ENCODE data around the gene IRF4. TPM values are rescaled to one million over a fixed set of nuclear protein-coding genes. Genes with fewer than 3 reads are reported as not detected.

IRF4 gene
- total RNA-seq, 1 donor from 2014 or later = 0.05 TPM

DNA sequence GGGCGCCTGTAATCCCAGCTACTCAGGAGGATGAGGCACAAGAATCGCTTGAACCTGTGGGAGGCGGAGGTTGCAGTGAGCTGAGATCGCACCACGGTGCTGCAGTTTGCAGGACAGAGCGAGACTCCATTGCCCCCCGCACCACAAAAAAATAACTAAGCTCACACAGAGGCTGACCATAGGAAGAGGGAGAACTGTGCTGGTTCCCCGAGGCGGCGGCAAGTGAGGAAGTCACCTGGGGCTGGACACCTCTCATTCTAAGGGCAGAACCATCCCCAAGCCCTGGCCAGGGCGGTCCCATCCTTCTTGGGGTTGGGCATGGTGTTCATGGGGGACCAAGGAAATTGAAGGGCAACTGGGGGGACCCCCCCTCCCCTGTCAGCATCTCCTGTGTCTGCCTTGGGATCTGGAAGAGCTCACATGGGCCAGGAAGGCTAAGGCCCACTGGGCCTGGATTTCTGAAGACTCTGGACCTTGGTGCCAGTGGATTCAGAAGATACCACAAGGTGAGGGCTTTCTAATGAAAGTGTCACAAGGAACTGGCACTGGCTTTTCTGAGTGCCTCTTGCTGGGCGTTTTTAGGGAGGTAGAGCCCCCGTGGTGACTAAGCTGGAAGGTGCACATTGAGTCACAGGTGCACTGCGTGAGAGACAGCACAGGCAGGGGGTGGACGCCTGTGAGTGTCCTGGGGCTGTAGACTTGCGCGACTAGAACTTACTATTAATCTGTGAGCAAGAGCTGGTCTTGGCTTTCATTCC, 11.5 kb downstream of the IRF4 start:
- Mint-ChIP-seq H3K27ac (ENCODE audit: unreplicated experiment) (no peak overlapping the region), H3K9me3 (ENCODE audit: low read depth) (peaks cover 2% of the 10 kb centered on the region), H3K4me3 (ENCODE audit: unreplicated experiment) (no peak overlapping the region), H3K27me3 (ENCODE audit: low read depth) (peaks cover 69% of the 10 kb centered on the region), H3K4me1 (ENCODE audit: low read depth) (peaks cover 2% of the 10 kb centered on the region), H3K36me3 (ENCODE audit: low read depth) (no peaks in the 10 kb centered on the region)
- TF ChIP-seq, protein P1, sequence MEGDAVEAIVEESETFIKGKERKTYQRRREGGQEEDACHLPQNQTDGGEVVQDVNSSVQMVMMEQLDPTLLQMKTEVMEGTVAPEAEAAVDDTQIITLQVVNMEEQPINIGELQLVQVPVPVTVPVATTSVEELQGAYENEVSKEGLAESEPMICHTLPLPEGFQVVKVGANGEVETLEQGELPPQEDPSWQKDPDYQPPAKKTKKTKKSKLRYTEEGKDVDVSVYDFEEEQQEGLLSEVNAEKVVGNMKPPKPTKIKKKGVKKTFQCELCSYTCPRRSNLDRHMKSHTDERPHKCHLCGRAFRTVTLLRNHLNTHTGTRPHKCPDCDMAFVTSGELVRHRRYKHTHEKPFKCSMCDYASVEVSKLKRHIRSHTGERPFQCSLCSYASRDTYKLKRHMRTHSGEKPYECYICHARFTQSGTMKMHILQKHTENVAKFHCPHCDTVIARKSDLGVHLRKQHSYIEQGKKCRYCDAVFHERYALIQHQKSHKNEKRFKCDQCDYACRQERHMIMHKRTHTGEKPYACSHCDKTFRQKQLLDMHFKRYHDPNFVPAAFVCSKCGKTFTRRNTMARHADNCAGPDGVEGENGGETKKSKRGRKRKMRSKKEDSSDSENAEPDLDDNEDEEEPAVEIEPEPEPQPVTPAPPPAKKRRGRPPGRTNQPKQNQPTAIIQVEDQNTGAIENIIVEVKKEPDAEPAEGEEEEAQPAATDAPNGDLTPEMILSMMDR (IDR thresholded peaks at IDR 0.05) = no peak
- DNase-seq (ENCODE audit: low spot score) = no peak

DNA sequence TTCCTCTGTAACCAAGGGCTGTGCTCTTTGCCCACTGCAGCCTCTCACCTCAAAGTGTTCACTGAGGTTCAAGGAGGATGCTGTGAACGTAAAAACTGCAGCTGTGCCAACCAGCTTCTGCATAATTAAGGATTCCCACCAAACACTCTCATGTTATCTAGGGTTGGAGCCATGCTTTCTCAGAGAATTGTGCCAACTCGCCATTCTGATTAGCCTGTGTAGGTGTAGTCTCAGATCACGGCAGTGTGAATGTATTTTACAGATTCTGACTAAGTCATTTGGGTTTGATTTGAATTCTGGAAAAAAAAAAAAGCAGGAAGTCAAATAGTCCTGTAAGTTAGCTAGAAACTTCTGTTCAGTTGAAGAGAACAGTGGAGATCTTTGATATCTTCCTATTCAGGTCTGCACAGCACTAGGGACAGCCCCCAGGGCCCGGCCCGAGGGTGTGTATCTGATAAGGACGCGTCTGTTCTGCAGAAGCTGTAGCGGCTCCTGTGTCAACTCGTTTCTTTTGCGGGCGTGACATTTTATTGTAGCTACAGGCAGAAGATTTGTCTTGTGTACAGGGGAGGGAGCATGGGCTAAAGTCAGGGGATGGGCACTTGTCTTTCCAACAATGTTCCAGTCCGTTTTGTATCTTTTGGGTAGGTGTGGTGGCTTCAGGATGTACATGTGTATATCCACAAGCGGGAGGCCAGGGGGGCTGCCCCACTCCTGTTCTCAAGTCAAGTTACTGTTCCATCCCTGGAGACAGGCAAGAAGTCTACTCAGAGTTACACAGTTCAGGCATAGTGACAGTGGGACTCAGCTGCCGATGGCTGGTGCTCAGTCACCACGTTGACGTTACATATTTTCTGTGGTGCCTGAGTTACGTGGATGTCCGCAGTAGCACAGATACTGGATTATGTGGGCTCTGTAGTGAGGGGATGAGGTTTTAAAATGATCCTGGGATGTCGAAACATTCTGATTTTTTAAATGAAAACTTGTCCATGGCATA, 12.4 kb downstream of the IRF4 start:
- Mint-ChIP-seq H3K4me3 (ENCODE audit: unreplicated experiment) (no peak overlapping the region), H3K4me1 (ENCODE audit: low read depth) (peaks cover 11% of the 10 kb centered on the region), H3K27ac (ENCODE audit: unreplicated experiment) (no peak overlapping the region), H3K27me3 (ENCODE audit: low read depth) (peaks cover 65% of the 10 kb centered on the region), H3K36me3 (ENCODE audit: low read depth) (no peaks in the 10 kb centered on the region), H3K9me3 (ENCODE audit: low read depth) (peaks cover 2% of the 10 kb centered on the region)
- TF ChIP-seq, protein P1 (IDR thresholded peaks at IDR 0.05) = no peak
- no peak for DNase-seq (ENCODE audit: low spot score)

DNA sequence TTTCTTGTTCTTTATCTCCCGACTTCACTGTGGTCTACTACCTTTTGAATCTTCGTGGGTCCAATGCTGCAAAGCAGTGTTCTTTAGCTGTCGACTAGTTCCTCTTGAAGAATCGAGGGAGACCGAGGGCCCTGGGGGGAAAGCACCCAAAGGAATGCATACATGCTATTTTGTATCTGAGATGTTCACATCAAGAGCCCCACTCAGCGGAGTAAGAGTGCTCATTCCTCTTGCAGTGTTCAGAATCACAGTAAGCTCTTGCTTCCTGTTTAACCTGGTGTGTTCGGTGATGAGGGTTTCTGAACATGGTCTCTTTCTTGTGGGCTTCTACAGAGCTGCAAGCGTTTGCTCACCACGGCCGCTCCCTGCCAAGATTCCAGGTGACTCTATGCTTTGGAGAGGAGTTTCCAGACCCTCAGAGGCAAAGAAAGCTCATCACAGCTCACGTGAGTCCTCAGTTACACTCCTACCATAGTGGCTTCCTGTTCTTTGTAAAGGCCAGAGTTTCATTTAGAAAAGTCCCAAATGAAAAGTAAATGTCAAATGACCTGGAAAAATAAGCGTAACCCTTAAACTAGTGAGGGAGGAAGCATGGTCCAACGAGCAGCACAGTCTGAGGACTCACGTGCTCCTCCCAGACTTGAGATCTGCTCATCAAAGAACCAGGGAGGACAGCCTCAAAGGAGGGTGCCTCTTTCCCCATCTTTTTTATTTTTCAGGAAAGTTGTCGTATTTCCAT, 13.3 kb downstream of the IRF4 start:
- DNase-seq (ENCODE audit: low spot score) = no peak
- no peak overlapping the region for H3K27ac Mint-ChIP-seq (ENCODE audit: unreplicated experiment)
- H3K4me1 Mint-ChIP-seq (ENCODE audit: low read depth) = peaks cover 11% of the 10 kb centered on the region
- H3K4me3 Mint-ChIP-seq (ENCODE audit: unreplicated experiment) = no peak overlapping the region
- H3K36me3 Mint-ChIP-seq (ENCODE audit: low read depth) = no peaks in the 10 kb centered on the region
- TF ChIP-seq, protein P1 (IDR thresholded peaks at IDR 0.05) = no peak
- H3K9me3 Mint-ChIP-seq (ENCODE audit: low read depth) = peaks cover 2% of the 10 kb centered on the region
- peaks cover 60% of the 10 kb centered on the region for H3K27me3 Mint-ChIP-seq (ENCODE audit: low read depth)

DNA sequence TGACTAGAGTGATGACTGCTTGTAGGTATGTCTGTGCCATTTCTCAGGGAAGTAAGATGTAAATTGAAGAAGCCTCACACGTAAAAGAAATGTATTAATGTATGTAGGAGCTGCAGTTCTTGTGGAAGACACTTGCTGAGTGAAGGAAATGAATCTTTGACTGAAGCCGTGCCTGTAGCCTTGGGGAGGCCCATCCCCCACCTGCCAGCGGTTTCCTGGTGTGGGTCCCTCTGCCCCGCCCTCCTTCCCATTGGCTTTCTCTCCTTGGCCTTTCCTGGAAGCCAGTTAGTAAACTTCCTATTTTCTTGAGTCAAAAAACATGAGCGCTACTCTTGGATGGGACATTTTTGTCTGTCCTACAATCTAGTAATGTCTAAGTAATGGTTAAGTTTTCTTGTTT, 16.6 kb downstream of the IRF4 start:
- TF ChIP-seq, protein P1 (IDR thresholded peaks at IDR 0.05) = no peak
- H3K4me3 Mint-ChIP-seq (ENCODE audit: unreplicated experiment) = no peak overlapping the region
- peaks cover 2% of the 10 kb centered on the region for H3K9me3 Mint-ChIP-seq (ENCODE audit: low read depth)
- H3K4me1 Mint-ChIP-seq (ENCODE audit: low read depth) = peaks cover 11% of the 10 kb centered on the region
- H3K27ac Mint-ChIP-seq (ENCODE audit: unreplicated experiment) = no peak overlapping the region
- H3K27me3 Mint-ChIP-seq (ENCODE audit: low read depth) = peaks cover 67% of the 10 kb centered on the region
- H3K36me3 Mint-ChIP-seq (ENCODE audit: low read depth) = no peaks in the 10 kb centered on the region
- no peak for DNase-seq (ENCODE audit: low spot score)

Measured in chondrocyte (in vitro differentiated cells).